Osteoblast (primary cell): ENCODE measurements around the gene TBC1D23. TPM values are rescaled to one million over a fixed set of nuclear protein-coding genes. Genes with fewer than 3 reads are reported as not detected.

Source experiments
- DNase-seq: peaks from one replicate; pipeline ENCODE4 v3.0.0; 2011; ENCODE audit warnings: low spot score, mixed read lengths; ENCODE audit not compliant: insufficient read length; ENCODE audit errors: missing footprints
- H2AFZ ChIP-seq: 2 replicates; pipeline ENCODE4 v1.6.0; 2011; ENCODE audit warnings: mild to moderate bottlenecking, low read length
- H3K27ac ChIP-seq: 2 replicates; pipeline ENCODE4 v1.5.1; 2011; ENCODE audit warnings: mild to moderate bottlenecking, low read depth, low read length, moderate library complexity
- H3K27me3 ChIP-seq: 2 replicates; pipeline ENCODE4 v1.6.0; 2012; ENCODE audit warnings: mild to moderate bottlenecking, control low read depth, inconsistent platforms, low read length, moderate library complexity; ENCODE audit not compliant: insufficient read depth
- H3K36me3 ChIP-seq: 2 replicates; pipeline ENCODE4 v1.5.1; 2011; ENCODE audit warnings: mild to moderate bottlenecking, low read length, control low read depth, moderate library complexity; ENCODE audit not compliant: insufficient read depth
- H3K4me1 ChIP-seq: 2 replicates; pipeline ENCODE4 v1.5.1; 2011; ENCODE audit warnings: mild to moderate bottlenecking, low read length, control low read depth, moderate library complexity; ENCODE audit not compliant: insufficient read depth
- H3K4me2 ChIP-seq: 2 replicates; pipeline ENCODE4 v1.6.0; 2011; ENCODE audit warnings: mild to moderate bottlenecking, low read length; ENCODE audit not compliant: insufficient read depth
- H3K4me3 ChIP-seq: fragments of 200-600 bp; sonication (generic); 3 replicates; pipeline ENCODE4 v1.5.1; 2012; ENCODE audit warnings: mild to moderate bottlenecking, low read length, inconsistent platforms; ENCODE audit not compliant: insufficient read depth
- H3K79me2 ChIP-seq: 2 replicates; pipeline ENCODE4 v1.6.0; 2012; ENCODE audit warnings: mild to moderate bottlenecking, low read length, control low read depth, inconsistent platforms; ENCODE audit not compliant: insufficient read depth
- H3K9me3 ChIP-seq: 2 replicates; pipeline ENCODE4 v1.5.1; 2011; ENCODE audit warnings: low read depth, low read length, control low read depth
- H4K20me1 ChIP-seq: 2 replicates; pipeline ENCODE4 v1.6.0; 2012; ENCODE audit warnings: mild to moderate bottlenecking, low read length, control low read depth; ENCODE audit not compliant: insufficient read depth
- CTCF ChIP-seq: IDR thresholded peaks from 2 replicates; pipeline ENCODE4 v1.5.1; 2011; ENCODE audit warnings: mild to moderate bottlenecking, low read depth, low read length, moderate library complexity; ENCODE audit errors: extremely low read depth
- total RNA-seq: library from RNA; depleted of rRNA; stranded (reverse); fragments of >200 nt; gene quantifications from 2 replicates; pipeline ENCODE4 v1.2.3, GENCODE V29; 2012

Gene TBC1D23
- total RNA-seq, 1 donor: 64.4 TPM

GRCh38 chr3:100264242-100264641 lies 3.5 kb downstream of the TBC1D23 start:
- Histone ChIP-seq H3K9me3 (no peaks in the 10 kb centered on the region), H3K27me3 (no peaks in the 10 kb centered on the region), H3K4me1 (peaks cover 69% of the 10 kb centered on the region), H3K4me3 (peak overlapping the region; percentile 54), H3K27ac (peak overlapping the region; percentile 63), H3K79me2 (peaks cover 78% of the 10 kb centered on the region), H4K20me1 (peaks cover 16% of the 10 kb centered on the region), H3K36me3 (no peaks in the 10 kb centered on the region), H3K4me2 (peak overlapping the region; percentile 73), H2AFZ (no peak overlapping the region)
- peak; percentile 25 for DNase-seq
- no peak for TF ChIP-seq CTCF

- H3K4me1 ChIP-seq: peaks cover 70% of the 10 kb centered on the region
- H3K36me3 ChIP-seq: no peaks in the 10 kb centered on the region
- peaks cover 18% of the 10 kb centered on the region for H4K20me1 ChIP-seq
- DNase-seq: no peak
- no peaks in the 10 kb centered on the region for H3K27me3 ChIP-seq
- peak overlapping the region; percentile 73 for H3K4me2 ChIP-seq
- H3K27ac ChIP-seq: peak overlapping the region; percentile 18
- no peak overlapping the region for H2AFZ ChIP-seq
- no peak overlapping the region for H3K4me3 ChIP-seq
- H3K79me2 ChIP-seq: peaks cover 81% of the 10 kb centered on the region
- TF ChIP-seq CTCF: no peak
- H3K9me3 ChIP-seq: no peaks in the 10 kb centered on the region
Measured at GRCh38 chr3:100265016-100265415, 4.2 kb downstream of the TBC1D23 start.

- Histone ChIP-seq H3K79me2 (peaks cover 89% of the 10 kb centered on the region), H4K20me1 (peaks cover 21% of the 10 kb centered on the region), H3K27me3 (no peaks in the 10 kb centered on the region), H3K4me1 (peaks cover 74% of the 10 kb centered on the region), H3K27ac (no peak overlapping the region), H3K4me3 (no peak overlapping the region), H3K9me3 (no peaks in the 10 kb centered on the region), H2AFZ (no peak overlapping the region), H3K36me3 (no peaks in the 10 kb centered on the region), H3K4me2 (no peak overlapping the region)
- TF ChIP-seq CTCF: no peak
- no peak for DNase-seq
Measured at GRCh38 chr3:100266531-100266930, 5.7 kb downstream of the TBC1D23 start.

GRCh38 chr3:100268156-100268555 lies 7.4 kb downstream of the TBC1D23 start:
- Histone ChIP-seq H2AFZ (no peak overlapping the region), H3K4me1 (peaks cover 69% of the 10 kb centered on the region), H3K27me3 (no peaks in the 10 kb centered on the region), H3K4me2 (peak overlapping the region; percentile 68), H3K9me3 (no peaks in the 10 kb centered on the region), H3K27ac (peak overlapping the region; percentile 71), H3K4me3 (peak overlapping the region; percentile 17), H4K20me1 (peaks cover 21% of the 10 kb centered on the region), H3K36me3 (no peaks in the 10 kb centered on the region), H3K79me2 (peaks cover 85% of the 10 kb centered on the region)
- no peak for DNase-seq
- no peak for TF ChIP-seq CTCF
